Measurements from ENCODE around the gene AREG.

AREG gene

DNA sequence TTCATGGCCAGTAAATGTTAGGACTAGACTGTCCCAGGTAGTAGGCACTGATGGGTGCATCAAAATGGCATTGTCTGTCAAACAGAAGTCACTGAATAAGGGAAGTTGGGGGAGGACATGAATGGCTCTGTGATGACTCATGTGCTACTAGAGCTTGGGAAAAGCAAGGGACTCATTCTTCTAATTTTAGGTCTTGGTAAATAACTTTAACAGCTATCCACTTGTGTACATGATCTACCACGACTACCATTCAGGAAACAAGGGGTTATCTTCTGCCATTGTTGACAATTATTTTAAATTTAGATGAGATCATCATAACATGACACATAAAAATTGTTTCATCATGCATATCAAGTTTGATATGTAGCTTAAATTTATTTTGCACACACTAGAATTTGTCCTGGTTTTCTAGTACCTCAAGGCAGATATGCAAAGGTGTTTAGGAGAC, 6.3 kb downstream of the AREG start:
- Histone ChIP-seq H3K4me3 (ENCODE audit: severe bottlenecking) (no peak overlapping the region), H3K27me3 (ENCODE audit: insufficient read depth, poor library complexity, severe bottlenecking) (no peaks in the 10 kb centered on the region), H3K36me3 (ENCODE audit: low read depth) (peaks cover 94% of the 10 kb centered on the region), H3K27ac (ENCODE audit: poor library complexity, severe bottlenecking) (peak overlapping the region; percentile 98), H3K9me3 (ENCODE audit: severe bottlenecking) (no peaks in the 10 kb centered on the region), H3K4me1 (ENCODE audit: insufficient read depth, poor library complexity, severe bottlenecking) (peaks cover 34% of the 10 kb centered on the region)
- ATAC-seq (ENCODE audit: low read depth) (peak; percentile 2; the same call in 1 of the 3 replicates), DNase-seq (ENCODE audit: low spot score) (no peak)
- TF ChIP-seq, protein P1, sequence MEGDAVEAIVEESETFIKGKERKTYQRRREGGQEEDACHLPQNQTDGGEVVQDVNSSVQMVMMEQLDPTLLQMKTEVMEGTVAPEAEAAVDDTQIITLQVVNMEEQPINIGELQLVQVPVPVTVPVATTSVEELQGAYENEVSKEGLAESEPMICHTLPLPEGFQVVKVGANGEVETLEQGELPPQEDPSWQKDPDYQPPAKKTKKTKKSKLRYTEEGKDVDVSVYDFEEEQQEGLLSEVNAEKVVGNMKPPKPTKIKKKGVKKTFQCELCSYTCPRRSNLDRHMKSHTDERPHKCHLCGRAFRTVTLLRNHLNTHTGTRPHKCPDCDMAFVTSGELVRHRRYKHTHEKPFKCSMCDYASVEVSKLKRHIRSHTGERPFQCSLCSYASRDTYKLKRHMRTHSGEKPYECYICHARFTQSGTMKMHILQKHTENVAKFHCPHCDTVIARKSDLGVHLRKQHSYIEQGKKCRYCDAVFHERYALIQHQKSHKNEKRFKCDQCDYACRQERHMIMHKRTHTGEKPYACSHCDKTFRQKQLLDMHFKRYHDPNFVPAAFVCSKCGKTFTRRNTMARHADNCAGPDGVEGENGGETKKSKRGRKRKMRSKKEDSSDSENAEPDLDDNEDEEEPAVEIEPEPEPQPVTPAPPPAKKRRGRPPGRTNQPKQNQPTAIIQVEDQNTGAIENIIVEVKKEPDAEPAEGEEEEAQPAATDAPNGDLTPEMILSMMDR (IDR thresholded peaks at IDR 0.05; ENCODE audit: poor library complexity, severe bottlenecking) = no peak

DNA sequence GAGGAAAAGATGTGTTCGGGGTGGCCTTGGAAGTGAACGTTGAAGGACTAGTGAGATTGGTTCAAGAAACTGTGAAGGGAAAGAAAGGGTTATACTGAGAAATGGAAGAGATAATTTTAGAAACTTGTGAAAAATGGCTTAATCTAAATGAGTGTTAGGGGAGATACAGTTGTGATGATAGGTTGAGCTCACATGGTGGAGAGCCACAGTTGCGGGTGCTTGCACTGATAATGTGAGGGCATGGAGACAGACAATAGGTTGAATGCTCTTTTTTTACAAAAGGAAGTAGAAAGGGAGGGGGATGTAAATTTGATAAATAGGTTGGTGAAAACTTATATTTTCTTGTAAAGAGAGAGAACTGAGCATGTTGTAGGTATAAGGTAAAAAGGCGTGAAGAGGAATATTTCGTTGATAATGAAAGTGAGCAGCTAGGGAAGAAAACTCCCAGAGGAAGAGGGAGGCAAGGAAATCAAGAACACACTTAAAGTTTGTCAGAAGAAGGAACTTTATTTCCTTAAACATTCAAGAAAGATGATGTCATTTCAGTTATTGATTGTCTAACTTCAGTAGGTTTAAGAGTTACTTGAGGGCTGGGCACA, 8.2 kb downstream of the AREG start:
- Histone ChIP-seq H3K4me3 (ENCODE audit: severe bottlenecking) (no peak overlapping the region), H3K4me1 (ENCODE audit: insufficient read depth, poor library complexity, severe bottlenecking) (peaks cover 34% of the 10 kb centered on the region), H3K27me3 (ENCODE audit: insufficient read depth, poor library complexity, severe bottlenecking) (no peaks in the 10 kb centered on the region), H3K27ac (ENCODE audit: poor library complexity, severe bottlenecking) (peak overlapping the region; percentile 98), H3K9me3 (ENCODE audit: severe bottlenecking) (no peaks in the 10 kb centered on the region), H3K36me3 (ENCODE audit: low read depth) (peaks cover 75% of the 10 kb centered on the region)
- DNase-seq (ENCODE audit: low spot score) (no peak), ATAC-seq (ENCODE audit: low read depth) (no peak)
- TF ChIP-seq, protein P1 (IDR thresholded peaks at IDR 0.05; ENCODE audit: poor library complexity, severe bottlenecking) = no peak

DNA sequence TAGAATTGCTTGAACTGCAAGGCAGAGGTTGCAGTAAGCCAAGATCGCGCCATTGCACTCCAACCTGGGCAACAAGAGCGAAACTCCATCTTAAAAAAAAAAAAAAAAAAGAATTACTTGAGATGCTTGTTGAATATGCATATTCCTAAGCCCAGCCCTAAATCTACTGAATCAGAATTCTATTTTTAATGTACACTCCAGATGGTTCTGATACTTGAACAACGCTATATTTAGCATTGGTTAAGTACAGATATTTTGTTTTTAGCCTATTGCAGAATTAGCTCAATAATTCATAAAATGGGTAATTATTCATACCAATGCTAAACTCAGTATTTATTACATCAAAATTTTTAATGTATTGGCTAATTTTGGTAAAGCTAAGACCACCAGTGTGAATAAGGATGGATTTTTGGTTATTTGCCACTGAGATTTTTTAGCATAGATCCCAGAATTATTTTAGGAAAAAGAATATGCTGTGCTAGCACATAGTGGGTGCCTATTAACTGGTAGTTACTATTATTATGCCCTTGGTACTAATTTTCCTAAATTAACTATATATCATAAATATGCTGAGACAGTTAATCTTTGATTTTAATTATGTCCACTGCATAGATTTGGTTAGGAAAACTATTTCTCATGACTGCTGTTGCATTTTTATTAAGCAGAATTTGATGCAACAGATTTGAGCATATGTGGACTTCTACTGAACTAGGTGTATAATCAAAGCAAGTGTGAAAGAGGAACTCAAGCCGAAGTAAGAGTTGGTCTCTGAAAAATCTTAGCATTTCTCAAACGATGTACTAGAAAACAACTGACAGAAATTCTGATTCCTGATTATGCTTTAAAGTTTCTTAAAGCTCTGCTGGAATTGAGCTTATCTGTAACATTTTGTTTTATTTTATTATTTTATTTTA, 9.2 kb downstream of the AREG start:
- TF ChIP-seq, protein P1 (IDR thresholded peaks at IDR 0.05; ENCODE audit: poor library complexity, severe bottlenecking) = no peak
- ATAC-seq (ENCODE audit: low read depth) (no peak), DNase-seq (ENCODE audit: low spot score) (no peak)
- Histone ChIP-seq H3K4me1 (ENCODE audit: insufficient read depth, poor library complexity, severe bottlenecking) (peaks cover 34% of the 10 kb centered on the region), H3K27me3 (ENCODE audit: insufficient read depth, poor library complexity, severe bottlenecking) (no peaks in the 10 kb centered on the region), H3K9me3 (ENCODE audit: severe bottlenecking) (no peaks in the 10 kb centered on the region), H3K36me3 (ENCODE audit: low read depth) (peaks cover 66% of the 10 kb centered on the region), H3K27ac (ENCODE audit: poor library complexity, severe bottlenecking) (peak overlapping the region; percentile 98), H3K4me3 (ENCODE audit: severe bottlenecking) (no peak overlapping the region)

DNA sequence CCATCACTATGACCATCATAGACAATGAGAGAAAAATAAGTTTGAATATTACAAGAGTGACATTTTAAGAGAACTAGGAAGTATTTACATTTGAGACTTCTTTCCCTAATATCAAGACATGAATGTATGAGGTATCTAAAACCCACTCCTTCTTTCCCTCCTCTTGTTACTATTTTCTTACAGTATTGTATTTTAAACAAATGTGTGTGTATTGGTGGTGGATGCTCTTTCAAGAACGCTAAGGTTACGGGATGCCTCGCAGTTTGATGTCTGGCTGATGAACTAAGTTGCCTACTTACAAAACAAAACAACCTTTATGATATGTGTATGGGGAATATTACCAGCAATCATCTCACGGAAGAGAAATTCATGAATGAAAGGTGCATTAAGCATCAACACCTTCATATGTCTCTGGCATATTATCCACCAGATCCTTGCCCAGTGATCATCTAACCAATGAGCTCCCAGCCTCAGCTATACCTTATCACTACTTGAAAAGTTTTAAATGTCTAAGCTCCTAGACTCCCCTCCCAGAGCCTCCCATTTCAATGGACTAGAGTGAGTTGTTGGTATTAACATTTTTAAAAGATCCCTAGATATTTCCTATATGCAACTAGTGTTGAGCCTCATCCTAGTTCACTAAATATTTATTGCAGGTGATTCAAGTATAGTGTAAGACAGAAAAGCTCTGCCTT, 10.6 kb downstream of the AREG start:
- H3K4me1 ChIP-seq (ENCODE audit: insufficient read depth, poor library complexity, severe bottlenecking) = peaks cover 25% of the 10 kb centered on the region
- DNase-seq (ENCODE audit: low spot score) = no peak
- no peak overlapping the region for H3K4me3 ChIP-seq (ENCODE audit: severe bottlenecking)
- ATAC-seq (ENCODE audit: low read depth) = peak; percentile 39
- H3K27ac ChIP-seq (ENCODE audit: poor library complexity, severe bottlenecking) = peak overlapping the region; percentile 98
- peaks cover 54% of the 10 kb centered on the region for H3K36me3 ChIP-seq (ENCODE audit: low read depth)
- TF ChIP-seq, protein P1 (IDR thresholded peaks at IDR 0.05; ENCODE audit: poor library complexity, severe bottlenecking) = no peak
- H3K27me3 ChIP-seq (ENCODE audit: insufficient read depth, poor library complexity, severe bottlenecking) = no peaks in the 10 kb centered on the region
- no peaks in the 10 kb centered on the region for H3K9me3 ChIP-seq (ENCODE audit: severe bottlenecking)
